Mesenchymal stem cell (in vitro differentiated cells and primary cell): ENCODE measurements around the gene METRNL.

ENCODE experiments used
- DNase-seq: peaks from one replicate; pipeline ENCODE4 v3.0.0-alpha.2; 2013
- H2AFZ ChIP-seq: one replicate; pipeline ENCODE4 v1.6.1; 2013; ENCODE audit warnings: low read depth, mild to moderate bottlenecking, control low read depth, inconsistent platforms, low read length, moderate library complexity
- H2AK5ac ChIP-seq: 2 replicates; pipeline ENCODE4 v1.6.1; 2013; ENCODE audit warnings: low read length, moderate library complexity, mild to moderate bottlenecking, inconsistent platforms; ENCODE audit not compliant: severe bottlenecking
- H2BK120ac ChIP-seq: one replicate; pipeline ENCODE4 v1.6.1; 2013; ENCODE audit warnings: low read depth, mild to moderate bottlenecking, inconsistent platforms, low read length, moderate library complexity
- H2BK12ac ChIP-seq, 2 experiments: one replicate each; pipeline ENCODE4 v1.6.1; 2013; ENCODE audit warnings: inconsistent platforms in 2 of 2, low read length in 2 of 2, mild to moderate bottlenecking in 2 of 2, moderate library complexity in 2 of 2, control low read depth in 1 of 2
- H2BK15ac ChIP-seq: one replicate; pipeline ENCODE4 v1.6.1; 2013; ENCODE audit warnings: mild to moderate bottlenecking, low read depth, inconsistent platforms; ENCODE audit not compliant: poor library complexity, severe bottlenecking
- H2BK5ac ChIP-seq: 2 replicates; pipeline ENCODE4 v1.6.1; 2013; ENCODE audit warnings: low read depth, mild to moderate bottlenecking, low read length, control low read depth, inconsistent platforms; ENCODE audit not compliant: poor library complexity, severe bottlenecking
- H3K14ac ChIP-seq, 2 experiments: one replicate each; pipeline ENCODE4 v1.6.1; 2013; ENCODE audit warnings: inconsistent platforms in 2 of 2, low read length in 2 of 2, control low read depth in 1 of 2, mild to moderate bottlenecking in 1 of 2, moderate library complexity in 1 of 2
- H3K18ac ChIP-seq, 2 experiments: one replicate each; pipeline ENCODE4 v1.6.1; 2013; ENCODE audit warnings: inconsistent platforms in 2 of 2, low read length in 2 of 2, control low read depth in 1 of 2, low read depth in 1 of 2, mild to moderate bottlenecking in 1 of 2
- H3K23ac ChIP-seq, 2 experiments: one replicate each; pipeline ENCODE4 v1.6.1; 2013; ENCODE audit warnings: inconsistent platforms in 2 of 2, low read length in 2 of 2, mild to moderate bottlenecking in 2 of 2, moderate library complexity in 2 of 2, control low read depth in 1 of 2
- H3K27ac ChIP-seq: 2 replicates; pipeline ENCODE4 v1.5.1; 2013; ENCODE audit warnings: mild to moderate bottlenecking, moderate library complexity, low read length, control low read depth, inconsistent platforms; ENCODE audit not compliant: poor library complexity, severe bottlenecking
- H3K27me3 ChIP-seq, 2 experiments: 2 replicates each; pipeline versions ENCODE4 v1.6.1 to v1.7.0; 2013; ENCODE audit warnings: low read length in 2 of 2, mild to moderate bottlenecking in 2 of 2, moderate library complexity in 2 of 2, control low read depth in 1 of 2, inconsistent platforms in 1 of 2; ENCODE audit not compliant: control insufficient read depth in 1 of 2, insufficient read depth in 1 of 2
- H3K36me3 ChIP-seq, 2 experiments: 2 replicates each; pipeline versions ENCODE4 v1.6.1 to v1.7.0; 2013; ENCODE audit warnings: low read length in 2 of 2, control low read depth in 1 of 2, inconsistent platforms in 1 of 2, low read depth in 1 of 2, mild to moderate bottlenecking in 1 of 2; ENCODE audit not compliant: insufficient read depth in 2 of 2, control insufficient read depth in 1 of 2
- H3K4ac ChIP-seq, 2 experiments: one replicate each; pipeline ENCODE4 v1.6.1; 2013; ENCODE audit warnings: inconsistent platforms in 2 of 2, low read length in 2 of 2, mild to moderate bottlenecking in 2 of 2, moderate library complexity in 2 of 2, control low read depth in 1 of 2, low read depth in 1 of 2
- H3K4me1 ChIP-seq: 2 replicates; pipeline ENCODE4 v1.6.1; 2013; ENCODE audit warnings: low read depth, low read length, control low read depth; ENCODE audit not compliant: control insufficient read depth, insufficient read depth
- H3K4me2 ChIP-seq: 2 replicates; pipeline ENCODE4 v1.6.1; 2013; ENCODE audit warnings: low read length, mild to moderate bottlenecking, inconsistent platforms; ENCODE audit not compliant: poor library complexity, severe bottlenecking
- H3K4me3 ChIP-seq, 2 experiments: 2 replicates each; pipeline versions ENCODE4 v1.5.1 to v1.7.0; 2013; ENCODE audit warnings: low read length in 2 of 2, mild to moderate bottlenecking in 2 of 2, control low read depth in 1 of 2, low read depth in 1 of 2; ENCODE audit not compliant: insufficient read depth in 1 of 2
- H3K79me1 ChIP-seq: replicated peaks from 2 replicates; pipeline ENCODE4 v1.6.1; 2013; ENCODE audit warnings: mild to moderate bottlenecking, control low read depth, low read length, inconsistent platforms; ENCODE audit not compliant: poor library complexity, severe bottlenecking
- H3K9ac ChIP-seq: 2 replicates; pipeline ENCODE4 v1.7.0; 2013; ENCODE audit warnings: mild to moderate bottlenecking, low read length, moderate library complexity
- H3K9me3 ChIP-seq: 2 replicates; pipeline ENCODE4 v1.7.0; 2013; ENCODE audit warnings: mild to moderate bottlenecking, low read length; ENCODE audit not compliant: control insufficient read depth
- H4K8ac ChIP-seq: one replicate; pipeline ENCODE4 v1.6.1; 2013; ENCODE audit warnings: inconsistent platforms, mild to moderate bottlenecking, low read length, moderate library complexity
- H4K91ac ChIP-seq: one replicate; pipeline ENCODE4 v1.6.1; 2013; ENCODE audit warnings: mild to moderate bottlenecking, low read length, inconsistent platforms
- WGBS: methylation state at CpG from one replicate; pipeline ENCODE4 v1.1.7; 2013; ENCODE audit warnings: mixed read lengths; 5-methylcytosine and 5-hydroxymethylcytosine counted together

METRNL gene

GRCh38 chr17:83056583-83057396, 22.6 kb upstream of the METRNL start:
- Histone ChIP-seq H2AFZ (no peak overlapping the region), H3K4me1 (peaks cover 31% of the 10 kb centered on the region), H3K9ac (peak overlapping the region; percentile 88), H4K91ac (peak overlapping the region; percentile 2), H2BK15ac (no peak overlapping the region), H3K36me3 (no peaks in the 10 kb centered on the region), H2BK5ac (no peak overlapping the region), H3K14ac (no peak overlapping the region), H3K23ac (no peak overlapping the region), H2AK5ac (peak overlapping the region; percentile 62), H3K4ac (no peak overlapping the region), H3K9me3 (no peaks in the 10 kb centered on the region), H2BK120ac (no peak overlapping the region), H3K4me3 (peak overlapping the region in 1 of 2 experiments; percentile 73), H3K4me2 (peak overlapping the region; percentile 2), H3K27me3 (peaks cover 0 to 3% of the 10 kb centered on the region in 2 experiments), H3K18ac (no peak overlapping the region), H4K8ac (peak overlapping the region; percentile 4), H3K79me1 (no peaks in the 10 kb centered on the region), H2BK12ac (no peak overlapping the region), H3K27ac (no peak overlapping the region)
- WGBS, result 82% methylated on average over 30 of the region's 30 CpGs
- no peak for DNase-seq

- Histone ChIP-seq H3K9ac (no peak overlapping the region), H2BK5ac (no peak overlapping the region), H3K27ac (no peak overlapping the region), H3K36me3 (no peaks in the 10 kb centered on the region), H3K4ac (no peak overlapping the region), H2BK15ac (no peak overlapping the region), H3K9me3 (no peaks in the 10 kb centered on the region), H3K18ac (no peak overlapping the region), H2BK12ac (no peak overlapping the region), H3K4me3 (no peak overlapping the region), H3K4me1 (peaks cover 27% of the 10 kb centered on the region), H3K27me3 (peaks cover 1 to 9% of the 10 kb centered on the region in 2 experiments), H3K4me2 (no peak overlapping the region), H4K91ac (no peak overlapping the region), H3K23ac (no peak overlapping the region), H2BK120ac (no peak overlapping the region), H4K8ac (no peak overlapping the region), H2AK5ac (peak overlapping the region; percentile 62), H3K14ac (peak overlapping the region in 1 of 2 experiments; percentile 38), H2AFZ (no peak overlapping the region), H3K79me1 (no peaks in the 10 kb centered on the region)
- WGBS, result 92% methylated on average over 14 of the region's 14 CpGs
- no peak for DNase-seq
Measured at GRCh38 chr17:83057397-83057761, 22.0 kb upstream of the METRNL start.

- H3K23ac ChIP-seq, result no peak overlapping the region
- no peak overlapping the region for H3K4ac ChIP-seq
- no peak overlapping the region for H3K4me2 ChIP-seq
- H3K27ac ChIP-seq, result no peak overlapping the region
- no peak overlapping the region for H2BK120ac ChIP-seq
- no peak overlapping the region for H4K8ac ChIP-seq
- WGBS, result 94% methylated on average over 19 of the region's 19 CpGs
- H3K18ac ChIP-seq, result no peak overlapping the region
- H3K9ac ChIP-seq, result no peak overlapping the region
- no peak overlapping the region for H2BK15ac ChIP-seq
- no peak overlapping the region for H2AFZ ChIP-seq
- peaks cover 26% of the 10 kb centered on the region for H3K4me1 ChIP-seq
- H4K91ac ChIP-seq, result no peak overlapping the region
- H2BK5ac ChIP-seq, result no peak overlapping the region
- no peak for DNase-seq
- no peak overlapping the region for H2BK12ac ChIP-seq
- H3K27me3 ChIP-seq, result peaks cover 6 to 11% of the 10 kb centered on the region in 2 experiments
- H3K9me3 ChIP-seq, result no peaks in the 10 kb centered on the region
- H2AK5ac ChIP-seq, result no peak overlapping the region
- no peaks in the 10 kb centered on the region for H3K79me1 ChIP-seq
- H3K4me3 ChIP-seq, result no peak overlapping the region
- H3K14ac ChIP-seq, result no peak overlapping the region
- H3K36me3 ChIP-seq, result no peaks in the 10 kb centered on the region
Measured at GRCh38 chr17:83057793-83058265, 21.6 kb upstream of the METRNL start.

- no peaks in the 10 kb centered on the region for H3K9me3 ChIP-seq
- no peak overlapping the region for H2BK12ac ChIP-seq
- H3K27ac ChIP-seq, result no peak overlapping the region
- WGBS, result 93% methylated on average over 20 of the region's 20 CpGs
- H3K4me2 ChIP-seq, result no peak overlapping the region
- no peak overlapping the region for H3K4ac ChIP-seq
- H2AK5ac ChIP-seq, result no peak overlapping the region
- no peak overlapping the region for H4K91ac ChIP-seq
- no peak overlapping the region for H3K4me3 ChIP-seq
- no peak overlapping the region for H3K18ac ChIP-seq
- DNase-seq, result no peak
- no peaks in the 10 kb centered on the region for H3K36me3 ChIP-seq
- H3K4me1 ChIP-seq, result peaks cover 24% of the 10 kb centered on the region
- H2BK5ac ChIP-seq, result no peak overlapping the region
- no peak overlapping the region for H3K14ac ChIP-seq
- H4K8ac ChIP-seq, result no peak overlapping the region
- H2BK120ac ChIP-seq, result no peak overlapping the region
- H2BK15ac ChIP-seq, result no peak overlapping the region
- peaks cover 10 to 11% of the 10 kb centered on the region in 2 experiments for H3K27me3 ChIP-seq
- no peak overlapping the region for H2AFZ ChIP-seq
- no peaks in the 10 kb centered on the region for H3K79me1 ChIP-seq
- no peak overlapping the region for H3K9ac ChIP-seq
- H3K23ac ChIP-seq, result no peak overlapping the region
Measured at GRCh38 chr17:83058266-83058798, 21.1 kb upstream of the METRNL start.
